Measurements from ENCODE around the gene SLC6A17.

SLC6A17 gene

DNA sequence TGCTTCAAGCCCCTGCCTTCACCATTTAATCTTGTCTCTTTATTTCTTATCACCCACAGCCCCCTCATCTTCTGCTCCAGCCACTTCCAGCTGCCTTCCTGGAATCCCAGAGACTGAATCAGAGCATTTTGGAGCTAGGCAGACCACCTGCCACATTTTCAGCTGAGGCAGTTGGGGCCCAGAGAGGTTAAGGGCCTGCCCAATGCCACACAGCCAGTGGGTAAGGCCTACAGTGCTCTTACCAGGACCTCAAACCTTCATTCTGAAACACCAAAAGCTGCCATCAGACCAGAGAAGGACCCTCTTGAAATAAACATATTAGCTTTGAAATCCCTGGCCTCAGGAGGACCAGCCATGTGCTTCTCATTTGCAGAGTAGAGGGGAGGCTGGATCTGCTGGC lies 17.6 kb upstream of the SLC6A17 start:
- ATAC-seq, result no peak
- no peak for TF ChIP-seq ESRRG (CRISPR knock-in tag; IDR thresholded peaks at IDR 0.05)
- no peak for TF ChIP-seq ARNTL (CRISPR knock-in tag; IDR thresholded peaks at IDR 0.05; ENCODE audit: borderline replicate concordance, low read depth)
- no peak for TF ChIP-seq ZNF565 (CRISPR knock-in tag; conservative IDR thresholded peaks at IDR 0.05; ENCODE audit: low read depth)
- TF ChIP-seq ZC3H10 (CRISPR knock-in tag; IDR thresholded peaks at IDR 0.05), result no peak
- TF ChIP-seq SNAI2 (CRISPR knock-in tag; IDR thresholded peaks at IDR 0.05), result no peak
- no peak for TF ChIP-seq GLIS3 (CRISPR knock-in tag; IDR thresholded peaks at IDR 0.05)
- TF ChIP-seq ZNF70 (CRISPR knock-in tag; IDR thresholded peaks at IDR 0.05), result no peak
- TF ChIP-seq OSR1 (CRISPR knock-in tag; IDR thresholded peaks at IDR 0.05), result no peak
- TF ChIP-seq, protein P1, sequence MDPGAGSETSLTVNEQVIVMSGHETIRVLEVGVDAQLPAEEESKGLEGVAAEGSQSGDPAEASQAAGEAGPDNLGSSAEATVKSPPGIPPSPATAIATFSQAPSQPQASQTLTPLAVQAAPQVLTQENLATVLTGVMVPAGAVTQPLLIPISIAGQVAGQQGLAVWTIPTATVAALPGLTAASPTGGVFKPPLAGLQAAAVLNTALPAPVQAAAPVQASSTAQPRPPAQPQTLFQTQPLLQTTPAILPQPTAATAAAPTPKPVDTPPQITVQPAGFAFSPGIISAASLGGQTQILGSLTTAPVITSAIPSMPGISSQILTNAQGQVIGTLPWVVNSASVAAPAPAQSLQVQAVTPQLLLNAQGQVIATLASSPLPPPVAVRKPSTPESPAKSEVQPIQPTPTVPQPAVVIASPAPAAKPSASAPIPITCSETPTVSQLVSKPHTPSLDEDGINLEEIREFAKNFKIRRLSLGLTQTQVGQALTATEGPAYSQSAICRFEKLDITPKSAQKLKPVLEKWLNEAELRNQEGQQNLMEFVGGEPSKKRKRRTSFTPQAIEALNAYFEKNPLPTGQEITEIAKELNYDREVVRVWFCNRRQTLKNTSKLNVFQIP (CRISPR knock-in tag; IDR thresholded peaks at IDR 0.05; ENCODE audit: borderline replicate concordance, low read depth), result no peak
- TF ChIP-seq ZFP30 (CRISPR knock-in tag; IDR thresholded peaks at IDR 0.05), result no peak
- TF ChIP-seq TCF4 (CRISPR knock-in tag; IDR thresholded peaks at IDR 0.05; ENCODE audit: borderline replicate concordance), result no peak
- TF ChIP-seq, protein P2, sequence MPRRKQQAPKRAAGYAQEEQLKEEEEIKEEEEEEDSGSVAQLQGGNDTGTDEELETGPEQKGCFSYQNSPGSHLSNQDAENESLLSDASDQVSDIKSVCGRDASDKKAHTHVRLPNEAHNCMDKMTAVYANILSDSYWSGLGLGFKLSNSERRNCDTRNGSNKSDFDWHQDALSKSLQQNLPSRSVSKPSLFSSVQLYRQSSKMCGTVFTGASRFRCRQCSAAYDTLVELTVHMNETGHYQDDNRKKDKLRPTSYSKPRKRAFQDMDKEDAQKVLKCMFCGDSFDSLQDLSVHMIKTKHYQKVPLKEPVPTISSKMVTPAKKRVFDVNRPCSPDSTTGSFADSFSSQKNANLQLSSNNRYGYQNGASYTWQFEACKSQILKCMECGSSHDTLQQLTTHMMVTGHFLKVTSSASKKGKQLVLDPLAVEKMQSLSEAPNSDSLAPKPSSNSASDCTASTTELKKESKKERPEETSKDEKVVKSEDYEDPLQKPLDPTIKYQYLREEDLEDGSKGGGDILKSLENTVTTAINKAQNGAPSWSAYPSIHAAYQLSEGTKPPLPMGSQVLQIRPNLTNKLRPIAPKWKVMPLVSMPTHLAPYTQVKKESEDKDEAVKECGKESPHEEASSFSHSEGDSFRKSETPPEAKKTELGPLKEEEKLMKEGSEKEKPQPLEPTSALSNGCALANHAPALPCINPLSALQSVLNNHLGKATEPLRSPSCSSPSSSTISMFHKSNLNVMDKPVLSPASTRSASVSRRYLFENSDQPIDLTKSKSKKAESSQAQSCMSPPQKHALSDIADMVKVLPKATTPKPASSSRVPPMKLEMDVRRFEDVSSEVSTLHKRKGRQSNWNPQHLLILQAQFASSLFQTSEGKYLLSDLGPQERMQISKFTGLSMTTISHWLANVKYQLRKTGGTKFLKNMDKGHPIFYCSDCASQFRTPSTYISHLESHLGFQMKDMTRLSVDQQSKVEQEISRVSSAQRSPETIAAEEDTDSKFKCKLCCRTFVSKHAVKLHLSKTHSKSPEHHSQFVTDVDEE (CRISPR knock-in tag; IDR thresholded peaks at IDR 0.05), result no peak
- TF ChIP-seq PPARA (CRISPR knock-in tag; IDR thresholded peaks at IDR 0.05; ENCODE audit: borderline replicate concordance), result no peak
- TF ChIP-seq ISL1 (CRISPR knock-in tag; IDR thresholded peaks at IDR 0.05), result no peak
- TF ChIP-seq BACH2 (CRISPR knock-in tag; IDR thresholded peaks at IDR 0.05; ENCODE audit: borderline replicate concordance), result no peak
- TF ChIP-seq, protein P3, sequence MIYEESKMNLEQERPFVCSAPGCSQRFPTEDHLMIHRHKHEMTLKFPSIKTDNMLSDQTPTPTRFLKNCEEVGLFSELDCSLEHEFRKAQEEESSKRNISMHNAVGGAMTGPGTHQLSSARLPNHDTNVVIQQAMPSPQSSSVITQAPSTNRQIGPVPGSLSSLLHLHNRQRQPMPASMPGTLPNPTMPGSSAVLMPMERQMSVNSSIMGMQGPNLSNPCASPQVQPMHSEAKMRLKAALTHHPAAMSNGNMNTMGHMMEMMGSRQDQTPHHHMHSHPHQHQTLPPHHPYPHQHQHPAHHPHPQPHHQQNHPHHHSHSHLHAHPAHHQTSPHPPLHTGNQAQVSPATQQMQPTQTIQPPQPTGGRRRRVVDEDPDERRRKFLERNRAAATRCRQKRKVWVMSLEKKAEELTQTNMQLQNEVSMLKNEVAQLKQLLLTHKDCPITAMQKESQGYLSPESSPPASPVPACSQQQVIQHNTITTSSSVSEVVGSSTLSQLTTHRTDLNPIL (CRISPR knock-in tag; IDR thresholded peaks at IDR 0.05; ENCODE audit: low read depth), result no peak
- TF ChIP-seq ZNF8 (CRISPR knock-in tag; IDR thresholded peaks at IDR 0.05), result no peak
- TF ChIP-seq RARB (CRISPR knock-in tag; IDR thresholded peaks at IDR 0.05), result no peak

DNA sequence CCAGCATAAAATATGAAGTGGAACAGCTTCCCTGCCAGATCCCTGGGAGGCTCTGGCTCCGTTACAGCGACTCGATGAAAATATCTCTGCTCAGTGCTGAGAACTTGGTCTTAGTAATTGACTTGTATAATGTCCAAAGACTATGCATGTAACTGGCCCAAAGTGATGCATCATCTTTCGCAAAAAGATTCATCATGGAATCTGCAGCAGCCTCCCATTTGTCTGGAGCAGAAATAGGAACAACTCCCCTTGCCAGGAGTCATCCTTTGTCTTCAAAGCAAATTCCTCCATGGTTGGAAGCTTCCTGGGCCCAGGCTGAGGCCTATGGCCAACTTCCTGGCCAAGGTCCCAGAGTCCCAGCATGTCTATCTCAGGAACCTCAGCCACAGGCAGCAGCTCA lies 16.9 kb upstream of the SLC6A17 start:
- TF ChIP-seq TOX (CRISPR knock-in tag; IDR thresholded peaks at IDR 0.05; ENCODE audit: borderline replicate concordance), result no peak
- no peak for TF ChIP-seq ESRRG (CRISPR knock-in tag; IDR thresholded peaks at IDR 0.05)
- TF ChIP-seq, protein P2 (CRISPR knock-in tag; IDR thresholded peaks at IDR 0.05), result no peak
- TF ChIP-seq RARB (CRISPR knock-in tag; IDR thresholded peaks at IDR 0.05), result no peak
- no peak for TF ChIP-seq ZNF565 (CRISPR knock-in tag; conservative IDR thresholded peaks at IDR 0.05; ENCODE audit: low read depth)
- no peak for TF ChIP-seq ZNF70 (CRISPR knock-in tag; IDR thresholded peaks at IDR 0.05)
- TF ChIP-seq ISL1 (CRISPR knock-in tag; IDR thresholded peaks at IDR 0.05), result no peak
- no peak for TF ChIP-seq ZFP3 (CRISPR knock-in tag; IDR thresholded peaks at IDR 0.05)
- TF ChIP-seq TCF4 (CRISPR knock-in tag; IDR thresholded peaks at IDR 0.05; ENCODE audit: borderline replicate concordance), result no peak
- TF ChIP-seq ARNTL (CRISPR knock-in tag; IDR thresholded peaks at IDR 0.05; ENCODE audit: borderline replicate concordance, low read depth), result no peak
- TF ChIP-seq SNAI2 (CRISPR knock-in tag; IDR thresholded peaks at IDR 0.05), result no peak
- no peak for TF ChIP-seq GLIS3 (CRISPR knock-in tag; IDR thresholded peaks at IDR 0.05)
- TF ChIP-seq, protein P4, sequence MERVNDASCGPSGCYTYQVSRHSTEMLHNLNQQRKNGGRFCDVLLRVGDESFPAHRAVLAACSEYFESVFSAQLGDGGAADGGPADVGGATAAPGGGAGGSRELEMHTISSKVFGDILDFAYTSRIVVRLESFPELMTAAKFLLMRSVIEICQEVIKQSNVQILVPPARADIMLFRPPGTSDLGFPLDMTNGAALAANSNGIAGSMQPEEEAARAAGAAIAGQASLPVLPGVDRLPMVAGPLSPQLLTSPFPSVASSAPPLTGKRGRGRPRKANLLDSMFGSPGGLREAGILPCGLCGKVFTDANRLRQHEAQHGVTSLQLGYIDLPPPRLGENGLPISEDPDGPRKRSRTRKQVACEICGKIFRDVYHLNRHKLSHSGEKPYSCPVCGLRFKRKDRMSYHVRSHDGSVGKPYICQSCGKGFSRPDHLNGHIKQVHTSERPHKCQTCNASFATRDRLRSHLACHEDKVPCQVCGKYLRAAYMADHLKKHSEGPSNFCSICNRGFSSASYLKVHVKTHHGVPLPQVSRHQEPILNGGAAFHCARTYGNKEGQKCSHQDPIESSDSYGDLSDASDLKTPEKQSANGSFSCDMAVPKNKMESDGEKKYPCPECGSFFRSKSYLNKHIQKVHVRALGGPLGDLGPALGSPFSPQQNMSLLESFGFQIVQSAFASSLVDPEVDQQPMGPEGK (CRISPR knock-in tag; IDR thresholded peaks at IDR 0.05; ENCODE audit: borderline replicate concordance), result no peak
- TF ChIP-seq, protein P1 (CRISPR knock-in tag; IDR thresholded peaks at IDR 0.05; ENCODE audit: borderline replicate concordance, low read depth), result no peak
- ATAC-seq, result no peak
